ENCODE measurements around the gene PPARA. TPM values are rescaled to one million over a fixed set of nuclear protein-coding genes. Genes with fewer than 3 reads are reported as not detected.

PPARA gene
- total RNA-seq, 2 donors from 2014 or later = 48.4 to 67.1 TPM

- no peak for DNase-seq (ENCODE audit: low spot score)
- Histone ChIP-seq H3K27me3 (no peaks in the 10 kb centered on the region), H3K9me3 (no peaks in the 10 kb centered on the region), H3K27ac (no peak overlapping the region), H3K4me3 (no peak overlapping the region), H3K36me3 (peaks cover 72% of the 10 kb centered on the region), H3K4me1 (peaks cover 0 to 9% of the 10 kb centered on the region in 2 donors)
- no peak for TF ChIP-seq CTCF (IDR thresholded peaks at IDR 0.05)
Observed at GRCh38 chr22:46274381-46274780, 124.1 kb downstream of the PPARA start.

DNA sequence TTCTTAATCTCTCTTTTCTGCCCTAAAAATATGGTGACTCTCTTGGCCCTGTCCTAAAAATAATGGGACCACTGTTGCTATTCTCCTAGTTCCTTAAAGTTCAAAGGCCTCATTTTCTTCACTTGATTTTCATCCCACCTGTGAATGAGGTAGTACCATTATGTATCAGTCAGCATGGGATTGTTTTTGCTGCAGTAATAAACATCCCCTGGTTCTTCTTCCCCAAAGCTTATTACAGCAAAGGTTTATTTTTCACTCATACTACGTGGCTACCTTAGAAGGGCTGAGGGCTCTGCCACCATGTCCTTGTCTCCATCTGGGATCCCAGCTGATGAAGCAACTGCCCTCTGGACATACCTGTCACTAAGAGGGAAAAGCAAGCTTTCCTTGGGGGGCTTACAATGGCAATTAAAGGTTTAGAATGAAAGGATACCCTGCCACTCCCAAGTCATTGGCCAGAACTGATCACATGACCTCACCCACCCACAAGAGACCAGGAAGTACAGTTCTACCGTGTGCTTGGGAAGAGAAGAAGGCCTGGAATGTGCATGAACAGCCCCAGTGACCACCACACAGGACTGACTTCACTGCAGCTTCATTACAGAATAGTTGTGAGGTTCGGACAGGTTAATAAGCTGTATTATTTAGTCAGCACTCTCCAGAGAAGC lies 125.3 kb downstream of the PPARA start:
- no peak for DNase-seq (ENCODE audit: low spot score)
- no peak overlapping the region for H3K4me3 ChIP-seq
- H3K4me1 ChIP-seq = peaks cover 0 to 15% of the 10 kb centered on the region in 2 donors
- TF ChIP-seq CTCF (IDR thresholded peaks at IDR 0.05) = no peak
- H3K27ac ChIP-seq = no peak overlapping the region
- H3K9me3 ChIP-seq = no peaks in the 10 kb centered on the region
- no peaks in the 10 kb centered on the region for H3K27me3 ChIP-seq
- H3K36me3 ChIP-seq = peaks cover 84% of the 10 kb centered on the region

GRCh38 chr22:46276563-46276962 lies 126.2 kb downstream of the PPARA start:
- Histone ChIP-seq H3K36me3 (peaks cover 94% of the 10 kb centered on the region), H3K4me1 (peaks cover 0 to 16% of the 10 kb centered on the region in 2 donors), H3K27ac (no peak overlapping the region), H3K27me3 (no peaks in the 10 kb centered on the region), H3K4me3 (no peak overlapping the region), H3K9me3 (no peaks in the 10 kb centered on the region)
- no peak for TF ChIP-seq CTCF (IDR thresholded peaks at IDR 0.05)
- no peak for DNase-seq (ENCODE audit: low spot score)

GRCh38 chr22:46278656-46279645 lies 128.6 kb downstream of the PPARA start:
- H3K27ac ChIP-seq = no peak overlapping the region
- DNase-seq (ENCODE audit: low spot score) = no peak
- no peaks in the 10 kb centered on the region for H3K27me3 ChIP-seq
- peaks cover 96% of the 10 kb centered on the region for H3K36me3 ChIP-seq
- peaks cover 0 to 9% of the 10 kb centered on the region in 2 donors for H3K4me1 ChIP-seq
- no peak for TF ChIP-seq CTCF (IDR thresholded peaks at IDR 0.05)
- no peaks in the 10 kb centered on the region for H3K9me3 ChIP-seq
- H3K4me3 ChIP-seq = no peak overlapping the region

DNA sequence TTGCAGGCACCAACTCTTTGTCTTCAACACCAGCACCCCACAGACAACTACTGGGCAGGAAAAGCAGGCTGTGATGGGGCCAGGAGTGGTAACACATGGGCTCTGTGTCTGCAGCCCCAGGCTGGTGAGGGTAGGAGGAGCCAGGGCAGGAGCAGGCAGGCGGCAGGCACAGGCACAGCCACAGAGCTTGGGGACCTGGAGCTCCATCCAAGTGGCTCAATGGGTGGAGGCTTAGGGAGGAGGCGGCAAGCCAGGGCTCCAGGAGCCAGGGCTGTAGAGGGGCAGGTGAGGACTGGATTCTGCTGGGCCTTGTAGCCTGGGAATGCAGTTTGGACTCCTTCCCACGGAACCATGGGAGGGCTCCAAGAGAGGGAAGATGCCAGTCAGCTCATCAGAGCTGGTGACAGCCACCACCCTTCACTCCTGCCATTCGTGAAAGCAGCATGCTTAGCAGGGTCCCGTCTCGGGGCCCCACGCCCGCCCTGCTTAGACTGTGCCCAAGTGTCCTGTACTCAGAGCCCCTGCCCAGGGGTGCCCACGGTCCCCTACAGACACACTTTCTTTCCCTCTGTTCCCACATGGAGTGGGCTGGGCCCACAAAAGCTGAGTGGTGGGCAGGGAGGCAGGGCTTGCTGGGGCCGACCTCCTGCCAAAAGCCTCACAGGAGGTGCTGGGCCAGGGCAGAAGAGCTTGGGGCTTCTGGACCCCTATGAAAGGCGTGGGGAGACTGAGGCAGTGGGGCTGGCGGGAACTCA lies 129.9 kb downstream of the PPARA start:
- peak overlapping the region in 1 of 2 donors; percentile 59 for H3K27ac ChIP-seq

More for the DNA sequence above, 129.9 kb downstream of the PPARA start:
- peaks cover 95% of the 10 kb centered on the region for H3K36me3 ChIP-seq
- peaks cover 0 to 9% of the 10 kb centered on the region in 2 donors for H3K4me1 ChIP-seq
- H3K27me3 ChIP-seq = no peaks in the 10 kb centered on the region
- no peak for DNase-seq (ENCODE audit: low spot score)
- TF ChIP-seq CTCF (IDR thresholded peaks at IDR 0.05) = no peak
- no peaks in the 10 kb centered on the region for H3K9me3 ChIP-seq
- H3K4me3 ChIP-seq = no peak overlapping the region
